GM21619 (cell line): ENCODE measurements around the gene ABRACL.
"Not testable (repeated sequence)": the region's sequence is repeated elsewhere in the genome, so short reads cannot be mapped to it uniquely, and the experiment has no call there.

Experiments
- ATAC-seq: cut with Tn5 transposase; IDR thresholded peaks from one replicate; pipeline ENCODE4 v1.9.1; 2021; ENCODE audit not compliant: unreplicated experiment

The ABRACL gene

DNA sequence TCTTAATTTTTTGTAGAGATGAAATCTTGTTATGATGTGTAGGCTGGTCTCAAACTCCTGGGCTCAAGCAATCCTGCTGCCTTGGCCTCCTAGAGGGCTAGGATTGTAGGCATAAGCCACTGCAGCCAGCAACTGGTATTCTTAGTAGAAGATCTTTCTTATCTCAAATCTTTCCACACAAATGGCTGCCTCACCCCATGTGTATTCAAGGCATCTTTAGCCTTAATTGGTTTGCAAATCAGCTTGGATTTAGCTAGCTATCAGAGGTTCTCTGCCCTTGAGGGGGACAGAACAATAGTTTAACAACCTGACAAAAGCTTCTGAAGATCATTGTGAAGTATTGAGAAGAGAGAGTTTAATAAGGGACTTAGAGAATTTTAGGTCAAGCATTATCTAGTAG is 17.9 kb upstream of the ABRACL start:
- no peak for ATAC-seq

DNA sequence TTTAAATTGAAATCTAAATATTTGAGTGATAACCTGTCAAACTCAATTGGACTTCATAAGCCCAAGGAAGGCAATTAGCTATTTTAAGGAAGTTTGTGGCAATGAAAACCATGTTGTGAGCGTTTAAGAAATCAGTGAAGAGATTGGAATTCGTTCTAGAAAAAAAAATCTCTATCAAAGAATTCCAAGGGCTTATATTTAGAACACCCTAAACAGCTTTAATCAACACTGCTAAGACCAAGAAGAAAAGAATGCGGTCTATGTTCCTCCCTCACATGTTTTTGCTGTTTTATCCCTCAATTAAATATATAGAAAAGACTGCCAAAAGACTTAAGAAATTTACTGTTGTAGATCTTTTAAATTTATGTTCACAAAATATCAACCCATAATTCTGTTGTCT is 16.6 kb upstream of the ABRACL start:
- ATAC-seq = no peak

DNA sequence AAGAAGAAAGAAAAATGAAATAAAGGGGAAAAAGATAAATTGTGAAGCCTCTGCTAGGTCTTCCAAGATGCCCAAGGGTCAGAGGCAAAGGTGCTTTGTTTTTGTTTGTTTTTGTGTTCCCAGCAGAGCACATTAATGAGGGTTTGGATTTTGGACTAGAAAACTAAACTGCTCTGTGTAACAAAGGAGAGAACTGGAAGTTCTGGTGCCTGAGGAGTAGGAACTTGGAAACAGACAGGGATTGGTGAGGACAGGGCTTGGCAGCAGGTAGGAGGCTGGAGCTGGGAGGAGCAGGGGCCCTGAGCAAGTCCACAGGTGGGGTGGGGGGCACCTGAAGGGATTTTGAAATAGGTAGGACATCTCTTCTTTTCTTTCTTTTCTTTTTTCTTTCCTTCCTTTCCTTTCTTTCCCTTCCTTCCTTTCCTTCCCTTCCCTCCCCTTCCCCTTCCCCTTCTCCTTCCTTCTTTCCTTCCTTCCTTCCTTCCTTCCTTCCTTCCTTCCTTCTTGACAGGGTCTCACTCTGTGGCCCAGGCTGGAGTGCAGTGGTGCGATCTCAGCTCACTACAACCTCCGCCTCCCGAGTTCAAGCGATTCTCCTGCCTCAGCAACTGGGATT is 15.3 kb upstream of the ABRACL start:
- no peak for ATAC-seq

DNA sequence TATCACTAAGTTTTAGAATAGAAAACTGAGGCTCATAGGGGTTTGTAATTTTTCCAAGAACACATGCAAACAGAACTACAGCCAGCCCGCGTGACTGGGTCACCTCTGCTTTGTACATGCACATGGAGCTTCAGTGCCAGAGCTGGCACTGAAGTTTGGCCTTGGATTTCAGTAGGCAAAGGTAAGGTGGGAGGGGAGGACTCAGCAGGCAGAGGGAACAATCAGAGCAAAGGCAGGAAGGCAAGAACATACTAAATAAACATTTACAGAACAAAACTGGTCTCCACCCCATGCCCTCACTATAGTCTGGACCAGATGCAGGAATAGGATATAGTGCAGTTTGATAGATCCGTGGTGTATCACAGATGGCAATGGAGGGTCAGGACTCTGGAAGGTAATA is 13.6 kb upstream of the ABRACL start:
- ATAC-seq = no peak

DNA sequence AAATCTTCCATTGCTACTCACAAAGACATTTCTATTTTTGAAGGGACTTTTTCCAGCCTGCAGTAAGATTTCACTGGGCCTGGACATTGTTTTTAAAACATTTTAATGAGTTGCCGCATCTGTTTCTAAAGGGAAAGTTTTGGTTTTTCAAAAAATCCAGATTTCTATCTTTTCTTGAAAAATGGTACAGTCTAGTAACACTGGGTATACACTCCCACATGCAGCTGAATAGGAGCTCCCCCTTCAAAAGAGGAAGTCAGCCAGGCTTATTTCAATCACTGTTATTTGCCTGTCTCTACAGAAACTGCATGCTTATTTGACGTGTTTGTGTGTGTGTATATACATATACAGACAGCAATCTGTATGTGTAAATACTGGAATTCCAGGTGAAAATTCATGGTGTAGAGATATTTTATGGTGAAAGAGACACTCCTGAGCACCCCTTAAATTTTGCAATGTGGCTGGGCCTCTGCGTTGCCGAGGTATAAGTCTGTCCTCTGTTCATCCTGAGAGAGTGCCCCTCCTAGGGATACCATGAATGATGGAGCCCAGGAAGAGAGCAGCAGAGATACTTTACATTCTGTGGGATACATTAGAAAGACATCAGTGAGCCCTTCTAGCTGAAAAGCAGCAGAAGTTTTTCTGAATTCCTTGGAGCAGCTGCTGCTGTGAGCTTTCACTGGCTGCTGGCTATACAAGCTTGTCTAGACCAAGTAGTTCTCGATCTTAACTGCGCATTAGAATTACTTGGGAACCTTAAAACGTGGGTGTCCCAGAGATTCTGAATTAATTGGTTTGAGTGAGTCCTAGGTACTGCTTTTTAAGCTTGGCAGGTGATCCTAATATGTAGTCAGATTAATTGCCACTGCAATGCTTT is 12.0 kb upstream of the ABRACL start:
- peak; percentile 92 for ATAC-seq

DNA sequence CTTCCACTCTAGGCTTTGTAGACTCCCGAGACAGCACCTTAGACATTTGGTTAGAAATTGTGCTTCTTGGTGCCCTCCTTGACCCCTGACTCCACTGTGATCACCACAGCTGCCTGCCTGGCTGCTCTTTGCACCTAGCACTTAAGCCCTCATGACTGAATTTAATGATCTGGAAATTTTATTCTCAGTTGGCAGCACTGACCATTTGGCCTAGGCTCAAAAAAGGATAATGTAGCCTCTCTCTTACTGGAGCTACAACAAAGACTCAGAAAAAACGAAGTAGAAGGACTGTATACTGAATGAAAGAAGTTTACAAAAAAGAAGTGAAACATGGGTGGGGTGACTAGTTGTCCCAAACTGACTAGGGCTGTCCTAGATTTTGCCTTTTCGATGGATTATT is 11.3 kb upstream of the ABRACL start:
- ATAC-seq = no peak

DNA sequence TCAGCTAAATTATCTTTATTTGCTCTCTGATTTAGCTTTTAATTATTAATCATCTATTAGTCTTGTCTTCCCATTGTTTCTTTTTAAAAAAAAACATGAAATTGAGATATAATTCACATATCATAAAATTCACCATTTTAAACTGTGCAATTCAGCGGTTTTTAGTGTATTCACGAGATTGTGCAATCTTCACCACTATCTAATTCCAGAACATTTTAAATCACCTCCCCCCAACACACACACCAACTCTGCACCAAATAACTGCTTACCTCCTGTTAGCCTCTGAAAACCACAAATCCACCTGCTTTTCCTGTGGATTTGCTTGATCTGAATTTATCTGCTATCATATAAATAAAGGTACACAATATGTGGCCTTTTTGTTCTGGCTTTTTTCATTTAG is 8.8 kb upstream of the ABRACL start:
- no peak for ATAC-seq

DNA sequence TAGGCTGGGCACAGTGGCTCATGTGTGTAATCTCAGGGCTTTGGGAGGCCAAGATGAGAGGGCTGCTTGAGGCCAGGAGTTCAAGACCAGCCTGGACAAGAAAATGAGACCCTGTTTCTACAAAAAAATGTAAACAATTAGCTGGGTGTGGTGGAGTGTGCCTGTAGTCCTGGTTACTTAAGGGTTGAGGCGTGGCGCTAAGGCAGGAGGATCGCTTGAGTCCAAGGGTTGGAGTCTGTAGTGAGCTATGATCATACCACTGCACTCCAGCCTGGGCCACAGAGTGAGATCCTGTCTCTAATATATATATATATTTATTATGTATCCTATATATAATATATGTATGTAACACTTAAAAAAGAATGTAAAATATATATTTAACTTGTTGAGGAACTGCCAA is 7.9 kb upstream of the ABRACL start:
- no peak for ATAC-seq

DNA sequence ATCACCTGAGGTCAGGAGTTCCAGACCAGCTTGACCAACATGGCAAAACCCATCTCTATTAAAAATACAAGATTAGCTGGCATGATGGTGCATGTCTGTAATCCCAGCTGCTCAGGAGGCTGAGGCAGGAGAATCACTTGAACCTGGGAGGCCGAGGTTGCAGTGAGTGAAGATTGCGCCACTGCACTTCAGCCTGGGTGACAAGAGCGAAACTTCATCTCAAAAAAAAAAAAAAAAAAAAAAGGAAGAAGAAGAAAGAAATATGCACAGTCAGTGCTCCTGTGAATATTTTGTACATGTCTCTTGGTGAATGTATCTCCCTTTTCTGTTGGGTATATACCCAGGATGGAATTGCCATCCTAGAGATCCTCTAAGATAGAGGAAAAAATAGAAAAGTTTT is 3.1 kb upstream of the ABRACL start:
- not testable (repeated sequence) for ATAC-seq

DNA sequence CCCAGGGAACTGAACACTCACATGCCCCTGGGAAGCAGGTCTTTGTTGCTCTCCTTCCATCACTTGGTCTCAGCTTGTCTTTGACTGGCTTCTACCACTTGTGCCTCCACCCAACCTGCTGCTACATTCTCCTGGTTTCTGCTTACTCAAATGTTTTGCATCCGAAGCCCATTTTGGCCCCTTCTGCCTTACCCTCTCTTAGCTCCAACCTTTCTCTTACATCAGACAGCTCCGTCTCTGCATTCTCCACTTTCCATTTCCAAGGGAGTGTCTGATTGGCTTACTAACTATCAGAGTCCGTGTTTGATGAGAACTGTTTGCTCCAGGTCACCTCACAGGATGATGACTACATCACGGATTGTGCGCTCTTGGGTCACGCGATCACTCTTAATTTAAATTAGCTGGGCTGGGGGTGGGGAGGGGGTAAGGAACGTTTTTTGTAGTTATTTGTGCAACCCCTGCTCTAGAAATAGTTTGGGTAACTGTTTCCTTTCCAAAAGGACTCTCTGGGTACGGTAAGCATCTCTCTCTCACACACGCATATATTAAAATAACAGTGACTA is 844 bp upstream of the ABRACL start:
- ATAC-seq = no peak

DNA sequence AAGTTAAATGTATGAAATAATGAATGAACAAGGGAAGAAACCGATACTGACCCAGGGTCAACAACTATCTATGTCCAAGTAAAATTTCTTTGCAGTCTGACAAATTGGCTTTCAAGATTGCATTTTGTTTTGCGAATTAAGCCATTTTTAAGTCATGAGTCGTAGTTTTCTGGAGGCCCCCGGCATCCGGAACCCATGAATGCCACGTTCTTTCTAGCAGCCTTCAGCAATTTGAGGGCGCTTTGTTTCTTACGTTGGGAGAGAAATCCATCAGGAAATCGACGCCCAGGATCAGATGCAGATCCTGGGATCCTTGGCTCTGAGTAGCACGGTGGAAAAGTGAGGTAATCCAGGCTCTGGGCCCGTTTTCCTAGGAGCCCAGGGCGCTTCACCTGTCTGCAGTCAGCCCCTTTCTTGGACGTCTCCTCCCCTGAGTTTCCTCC is 309 bp upstream of the ABRACL start:
- no peak for ATAC-seq

DNA sequence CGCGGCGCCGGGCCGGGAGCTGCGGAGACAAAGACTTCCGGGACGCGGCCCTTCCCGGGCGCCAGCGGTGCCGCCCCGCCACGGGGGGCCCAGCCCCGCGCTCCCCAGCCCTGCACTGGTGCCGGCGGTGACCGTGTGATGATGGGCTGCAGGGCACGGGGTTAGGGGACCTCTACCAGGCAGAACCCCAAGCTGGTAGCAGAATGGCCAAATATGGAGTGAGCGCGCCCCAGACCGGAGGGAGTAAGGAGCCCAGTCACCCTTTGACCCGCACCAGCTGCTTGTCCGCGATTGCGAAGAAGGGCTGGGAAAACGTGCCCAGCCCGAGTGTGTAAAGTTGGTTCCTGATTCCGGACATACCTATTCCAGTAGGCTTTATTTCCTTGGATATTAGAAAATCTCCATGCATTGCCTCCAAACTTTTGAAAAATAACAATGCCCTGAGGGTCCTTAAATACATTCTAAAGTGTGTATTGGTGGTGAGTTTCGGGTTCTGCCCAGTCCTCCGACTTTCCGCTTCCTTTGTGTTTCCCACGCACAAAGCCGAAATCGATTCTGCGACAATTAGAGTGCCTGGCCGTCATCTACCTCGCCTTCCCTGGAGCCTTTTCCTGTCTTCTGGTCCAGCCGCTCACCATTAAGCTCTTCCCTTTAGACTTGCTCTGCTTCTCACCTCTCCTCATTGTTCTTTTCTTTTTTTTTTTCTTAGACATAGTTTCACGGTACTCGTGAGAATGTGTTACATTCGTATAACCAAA is 1.1 kb downstream of the ABRACL start:
- peak; percentile 26 for ATAC-seq

DNA sequence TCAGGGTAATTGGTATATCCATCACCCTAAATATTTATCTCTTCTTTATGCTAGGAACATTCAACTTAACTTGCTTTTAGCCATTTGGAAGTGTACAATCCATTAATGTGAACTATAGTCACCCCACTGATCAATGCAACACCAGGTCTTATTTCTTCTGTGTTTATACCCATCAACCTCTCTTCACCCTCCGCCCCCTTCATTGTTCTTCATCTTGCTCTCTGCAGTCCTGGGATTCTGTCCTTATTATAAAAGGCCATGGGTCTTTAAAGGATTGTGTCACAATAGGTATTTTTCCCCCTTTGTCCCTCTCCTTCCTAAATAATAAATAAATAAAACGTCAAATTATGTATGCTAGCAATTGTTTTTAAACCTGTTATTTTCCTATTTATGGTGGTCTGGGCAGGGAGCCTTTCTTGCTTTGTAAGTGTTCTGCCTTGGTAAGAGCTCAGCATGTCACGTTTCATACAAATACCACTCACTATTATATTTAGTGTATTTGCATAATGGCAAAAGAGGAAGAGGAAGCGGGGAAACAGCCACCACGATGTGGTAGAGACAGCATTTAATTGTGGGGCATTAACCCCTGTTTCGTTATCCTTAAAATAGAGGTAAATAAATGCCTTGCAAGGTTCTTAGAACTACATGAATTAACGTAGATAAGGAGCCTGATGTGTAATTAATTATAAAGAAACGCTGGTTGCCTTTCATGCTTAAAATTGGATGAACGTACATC is 1.9 kb downstream of the ABRACL start:
- peak; percentile 46 for ATAC-seq

DNA sequence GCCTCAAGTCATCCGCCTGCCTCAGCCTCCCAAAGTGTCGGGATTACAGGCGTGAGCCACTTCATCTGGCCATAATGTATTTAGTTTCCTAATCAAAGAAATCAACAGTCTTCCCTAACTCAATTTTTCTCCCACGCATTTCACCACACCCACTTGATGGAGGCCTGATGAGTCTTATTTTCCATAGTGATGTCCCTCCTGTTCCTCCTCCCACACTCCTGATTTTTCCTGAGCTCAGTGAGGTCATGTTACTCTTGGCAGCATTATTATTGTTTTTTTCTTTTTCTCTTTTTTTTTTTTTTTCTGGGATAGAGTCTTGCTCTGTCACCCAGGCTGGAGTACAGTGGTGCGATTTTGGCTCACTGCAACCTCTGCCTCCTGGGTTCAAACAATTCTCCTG is 8.9 kb downstream of the ABRACL start:
- ATAC-seq = no peak

DNA sequence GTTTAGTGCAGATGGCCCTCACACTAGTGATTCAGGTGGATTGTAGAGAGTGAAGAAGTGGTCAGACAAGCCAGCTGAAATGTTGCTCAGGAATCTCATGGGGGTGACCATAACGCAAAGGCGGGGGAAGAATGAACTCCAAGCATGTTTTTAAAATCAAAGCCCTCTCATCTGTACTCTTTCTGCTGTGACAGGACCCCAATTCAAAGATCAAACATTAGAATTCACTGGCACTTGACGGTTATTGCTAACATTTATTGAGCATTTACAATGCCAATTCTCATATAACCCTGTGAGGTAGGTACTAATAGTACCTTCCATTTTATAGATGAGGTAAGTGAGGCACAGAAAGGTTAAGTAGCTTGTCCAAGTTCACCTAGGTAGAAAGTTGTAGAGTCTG is 15.7 kb downstream of the ABRACL start:
- no peak for ATAC-seq

DNA sequence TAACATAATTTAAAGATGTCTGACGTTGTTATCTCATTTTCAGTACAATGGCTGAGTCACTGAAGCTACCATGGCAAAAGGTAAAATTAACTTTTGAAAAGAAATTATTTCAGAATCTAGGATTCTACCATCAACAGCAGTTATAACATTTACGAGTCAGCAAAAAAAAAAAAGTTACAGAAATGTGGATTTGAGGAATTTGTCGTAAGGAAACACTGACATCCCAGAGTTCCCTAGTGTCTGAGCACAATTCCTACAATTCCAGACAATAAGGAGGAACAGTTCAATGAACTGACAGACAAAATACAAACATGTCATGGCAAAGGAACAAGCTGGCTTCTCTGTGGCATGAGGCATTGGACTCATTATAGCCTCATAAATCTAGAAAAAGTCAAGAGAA is 19.1 kb downstream of the ABRACL start:
- no peak for ATAC-seq

DNA sequence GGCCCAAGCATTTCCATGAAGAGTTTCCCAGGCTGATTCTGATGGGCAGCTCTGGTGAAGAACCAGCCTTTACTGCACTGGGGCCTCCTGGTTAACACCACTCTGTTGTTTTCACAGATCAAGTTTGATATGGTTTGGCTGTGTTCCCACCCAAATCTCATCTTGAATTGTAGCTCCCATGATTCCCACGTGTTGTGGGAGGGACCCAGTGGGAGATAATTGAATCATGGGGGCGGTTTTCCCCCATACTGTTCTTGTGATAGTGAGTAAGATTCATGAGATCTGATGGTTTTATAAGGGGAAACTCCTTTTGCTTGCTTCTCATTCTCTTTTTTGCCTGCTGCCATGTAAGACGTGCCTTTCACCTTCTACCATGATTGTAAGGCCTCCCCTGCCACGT is 20.4 kb downstream of the ABRACL start:
- ATAC-seq = not testable (repeated sequence)

DNA sequence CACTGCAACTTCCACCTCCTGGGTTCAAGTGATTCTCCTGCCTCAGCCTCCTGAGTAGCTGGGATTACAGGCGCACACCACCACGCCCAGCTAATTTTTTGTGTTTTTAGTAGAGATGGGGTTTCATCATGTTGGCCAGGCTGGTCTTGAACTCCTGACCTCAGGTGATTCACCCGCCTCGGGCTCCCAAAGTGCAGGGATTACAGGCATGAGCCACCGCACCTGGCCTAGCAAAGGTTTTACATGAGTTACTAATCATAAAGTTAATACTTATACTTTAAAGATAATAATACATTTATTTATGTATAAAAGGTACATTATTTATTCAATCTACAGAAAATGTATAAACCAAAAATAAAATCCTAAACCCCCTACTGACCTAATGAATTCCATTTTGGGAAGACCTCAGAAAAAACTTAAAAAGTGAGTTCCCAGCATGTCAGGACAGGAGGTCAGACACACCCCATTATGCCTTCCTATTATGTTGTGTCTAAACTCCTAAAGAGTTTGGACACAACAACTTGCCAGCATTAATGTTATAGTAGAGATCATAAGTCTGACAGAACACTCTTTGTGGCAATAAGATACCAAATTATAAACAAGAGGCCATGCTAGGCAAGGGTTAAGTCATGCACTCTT is 21.7 kb downstream of the ABRACL start:
- not testable (repeated sequence) for ATAC-seq

DNA sequence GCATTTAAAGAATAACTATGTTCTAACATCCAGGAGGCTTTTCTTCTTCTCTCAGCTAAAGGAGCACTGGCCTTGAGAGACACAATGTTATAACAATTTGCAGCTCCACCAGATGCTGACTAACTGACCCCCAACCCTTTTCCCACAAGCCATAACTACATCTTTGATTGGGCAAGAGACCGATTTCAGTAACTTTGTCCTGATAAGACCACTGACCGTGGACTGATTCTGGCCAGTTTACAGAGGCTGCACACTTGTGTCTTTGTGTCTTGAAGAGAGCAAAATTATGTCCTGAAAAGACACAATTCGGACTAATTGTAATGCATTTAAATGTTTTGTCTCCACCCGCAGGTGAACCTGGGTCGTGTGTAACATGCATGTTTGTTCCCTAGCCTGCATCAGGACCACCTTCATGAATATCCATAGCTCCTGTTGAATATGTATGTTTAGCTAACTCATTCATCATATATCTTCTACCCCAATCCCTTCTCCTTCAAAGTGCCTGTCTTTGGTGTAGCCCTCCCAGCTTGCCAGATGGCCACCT is 22.3 kb downstream of the ABRACL start:
- ATAC-seq = no peak

DNA sequence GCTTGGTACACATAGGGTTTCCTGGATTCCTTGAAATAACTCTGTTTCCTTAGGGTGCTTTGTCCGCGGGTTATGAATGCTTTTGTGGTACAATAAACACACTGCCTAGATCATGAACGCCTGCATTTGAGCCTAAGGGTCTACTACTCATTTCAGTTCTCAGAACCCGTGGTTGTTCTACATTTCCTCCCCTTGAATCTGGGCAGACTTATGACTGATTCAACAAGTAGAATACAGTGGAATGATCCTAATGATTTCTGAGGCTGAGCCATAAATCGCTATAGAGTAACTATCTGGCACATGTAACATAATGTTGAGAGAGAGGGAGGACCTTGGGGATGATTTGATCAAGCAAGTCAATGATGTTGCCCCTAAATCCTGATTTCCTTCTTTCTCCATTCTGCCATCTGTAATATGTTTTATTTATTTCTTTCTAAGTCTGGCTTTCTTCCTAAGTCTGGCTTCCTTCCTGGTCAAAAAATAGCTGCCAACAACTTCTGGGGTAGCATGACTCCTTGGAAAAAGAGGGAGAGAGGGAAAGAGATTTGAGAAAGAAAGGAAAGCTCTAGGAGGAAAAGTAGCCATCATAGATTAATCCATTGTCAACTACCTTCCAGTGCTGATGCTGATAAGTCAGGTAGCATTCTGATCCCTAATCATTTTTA is 23.0 kb downstream of the ABRACL start:
- ATAC-seq = no peak
